ENCODE results near the gene BSPRY. TPM values are rescaled to one million over a fixed set of nuclear protein-coding genes. Genes with fewer than 3 reads are reported as not detected.
A peak's percentile ranks its signal among the peaks of the same experiment; 100 is the strongest.

Gene BSPRY
- total and polyA plus RNA-seq, 2 of the 13 experiments (the other 11 are each of a cell fraction or from before 2014, with no cell fraction given) = 0.09 to 0.26 TPM

GRCh38 chr9:113376634-113377567, 27.6 kb downstream of the BSPRY start, which contains the start of gene HDHD3 (continued):
- TF ChIP-seq, protein P1, sequence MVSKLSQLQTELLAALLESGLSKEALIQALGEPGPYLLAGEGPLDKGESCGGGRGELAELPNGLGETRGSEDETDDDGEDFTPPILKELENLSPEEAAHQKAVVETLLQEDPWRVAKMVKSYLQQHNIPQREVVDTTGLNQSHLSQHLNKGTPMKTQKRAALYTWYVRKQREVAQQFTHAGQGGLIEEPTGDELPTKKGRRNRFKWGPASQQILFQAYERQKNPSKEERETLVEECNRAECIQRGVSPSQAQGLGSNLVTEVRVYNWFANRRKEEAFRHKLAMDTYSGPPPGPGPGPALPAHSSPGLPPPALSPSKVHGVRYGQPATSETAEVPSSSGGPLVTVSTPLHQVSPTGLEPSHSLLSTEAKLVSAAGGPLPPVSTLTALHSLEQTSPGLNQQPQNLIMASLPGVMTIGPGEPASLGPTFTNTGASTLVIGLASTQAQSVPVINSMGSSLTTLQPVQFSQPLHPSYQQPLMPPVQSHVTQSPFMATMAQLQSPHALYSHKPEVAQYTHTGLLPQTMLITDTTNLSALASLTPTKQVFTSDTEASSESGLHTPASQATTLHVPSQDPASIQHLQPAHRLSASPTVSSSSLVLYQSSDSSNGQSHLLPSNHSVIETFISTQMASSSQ (IDR thresholded peaks at IDR 0.05; ENCODE audit: low read depth) = no peak
- TF ChIP-seq, protein P1 (CRISPR knock-in tag; IDR thresholded peaks at IDR 0.05; ENCODE audit: borderline replicate concordance) = peak; percentile 21; the same call in 1 of the 2 replicates
- TF ChIP-seq HDAC2 (CRISPR knock-in tag; IDR thresholded peaks at IDR 0.05) = no peak
- TF ChIP-seq, protein P2, sequence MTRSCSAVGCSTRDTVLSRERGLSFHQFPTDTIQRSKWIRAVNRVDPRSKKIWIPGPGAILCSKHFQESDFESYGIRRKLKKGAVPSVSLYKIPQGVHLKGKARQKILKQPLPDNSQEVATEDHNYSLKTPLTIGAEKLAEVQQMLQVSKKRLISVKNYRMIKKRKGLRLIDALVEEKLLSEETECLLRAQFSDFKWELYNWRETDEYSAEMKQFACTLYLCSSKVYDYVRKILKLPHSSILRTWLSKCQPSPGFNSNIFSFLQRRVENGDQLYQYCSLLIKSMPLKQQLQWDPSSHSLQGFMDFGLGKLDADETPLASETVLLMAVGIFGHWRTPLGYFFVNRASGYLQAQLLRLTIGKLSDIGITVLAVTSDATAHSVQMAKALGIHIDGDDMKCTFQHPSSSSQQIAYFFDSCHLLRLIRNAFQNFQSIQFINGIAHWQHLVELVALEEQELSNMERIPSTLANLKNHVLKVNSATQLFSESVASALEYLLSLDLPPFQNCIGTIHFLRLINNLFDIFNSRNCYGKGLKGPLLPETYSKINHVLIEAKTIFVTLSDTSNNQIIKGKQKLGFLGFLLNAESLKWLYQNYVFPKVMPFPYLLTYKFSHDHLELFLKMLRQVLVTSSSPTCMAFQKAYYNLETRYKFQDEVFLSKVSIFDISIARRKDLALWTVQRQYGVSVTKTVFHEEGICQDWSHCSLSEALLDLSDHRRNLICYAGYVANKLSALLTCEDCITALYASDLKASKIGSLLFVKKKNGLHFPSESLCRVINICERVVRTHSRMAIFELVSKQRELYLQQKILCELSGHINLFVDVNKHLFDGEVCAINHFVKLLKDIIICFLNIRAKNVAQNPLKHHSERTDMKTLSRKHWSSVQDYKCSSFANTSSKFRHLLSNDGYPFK (CRISPR knock-in tag; IDR thresholded peaks at IDR 0.05; ENCODE audit: borderline replicate concordance) = no peak
- TF ChIP-seq HOMEZ (CRISPR knock-in tag; IDR thresholded peaks at IDR 0.05; ENCODE audit: low read depth) = no peak
- TF ChIP-seq JUND (CRISPR knock-in tag; IDR thresholded peaks at IDR 0.05) = no peak
- no peak; the same call in 1 of the 2 replicates for TF ChIP-seq PRDM10 (CRISPR knock-in tag; IDR thresholded peaks at IDR 0.05; ENCODE audit: low read depth)
- TF ChIP-seq ATM (IDR thresholded peaks at IDR 0.05; ENCODE audit: borderline replicate concordance) = no peak
